GM12878 (cell line): ENCODE results near the gene CSNK1A1. TPM values are rescaled to one million over a fixed set of nuclear protein-coding genes. Genes with fewer than 3 reads are reported as not detected.

Experiments
- ATAC-seq: fragments of 200-7000 bp; cut with Tn5 transposase; 3 replicates; pipeline ENCODE4 v1.9.1; 2020; ENCODE audit warnings: mild to moderate bottlenecking, moderate library complexity
- BruUV-seq: library from RNA; stranded (reverse); fragments of 400-500 nt; replicated peaks from 2 replicates; lab custom pipeline; 2021; lab: Mats Ljungman, UMichigan
- CTCF ChIA-PET: fragments of 300-600 bp; sonication (Branson Sonifier 250); formaldehyde crosslinking; extraction: SDS; loops from one replicate; lab custom pipeline; 2021; ENCODE audit warnings: inconsistent platforms; lab: Yijun Ruan, JAX
- POLR2A ChIA-PET: fragments of 350-600 bp; formaldehyde crosslinking; extraction: SDS; loops from one replicate; lab custom pipeline; 2021; ENCODE audit warnings: inconsistent platforms; lab: Charles Lee
- RAD21 ChIA-PET: fragments of 300-600 bp; sonication (Branson Sonifier 250); formaldehyde crosslinking; loops from one replicate; lab custom pipeline; 2023; ENCODE audit warnings: antibody characterized with exemption; ENCODE audit not compliant: unreplicated experiment; lab: Charles Lee
- SMC1A ChIA-PET: fragments of 300-600 bp; sonication (Branson Sonifier 250); formaldehyde crosslinking; loops from one replicate; lab custom pipeline; 2023; ENCODE audit not compliant: unreplicated experiment, uncharacterized antibody; lab: Charles Lee
- DNase-seq: peaks from one replicate; pipeline ENCODE4 v3.0.0-alpha.2; 2011; ENCODE audit warnings: low read depth, low spot score
- FAIRE-seq: peaks from 3 replicates; lab custom pipeline; 2011; peaks lifted over from hg19 to GRCh38; lab: Jason Lieb, UNC
- H2AFZ ChIP-seq: 2 replicates; pipeline ENCODE4 v1.6.0; 2011; ENCODE audit warnings: low read depth, low read length, control low read depth; ENCODE audit not compliant: control insufficient read depth
- H3K27ac ChIP-seq: 2 replicates; pipeline ENCODE4 v1.5.1; 2011; ENCODE audit warnings: control low read depth; ENCODE audit not compliant: control insufficient read depth, insufficient read depth
- H3K27me3 ChIP-seq, 2 experiments: replicated peaks in 1 of 2; 2 replicates each; pipeline versions ENCODE4 v1.6.0 to v1.6.1; 2011; ENCODE audit warnings: low read length in 1 of 2; ENCODE audit not compliant: control insufficient read depth in 2 of 2, insufficient read depth in 2 of 2
- H3K36me3 ChIP-seq, 2 experiments: 2 replicates each; pipeline ENCODE4 v1.5.1; 2011; ENCODE audit warnings: low read length in 1 of 2; ENCODE audit not compliant: control insufficient read depth in 2 of 2, insufficient read depth in 2 of 2
- H3K4me1 ChIP-seq: 2 replicates; pipeline ENCODE4 v1.6.1; 2011; ENCODE audit warnings: mild to moderate bottlenecking, low read length, moderate library complexity, mixed read lengths; ENCODE audit not compliant: control insufficient read depth, insufficient read depth
- H3K4me2 ChIP-seq: 2 replicates; pipeline ENCODE4 v1.6.0; 2011; ENCODE audit warnings: control low read depth; ENCODE audit not compliant: control insufficient read depth, insufficient read depth
- H3K4me3 ChIP-seq: fragments of 200-600 bp; sonication (generic); 2 replicates; pipeline ENCODE4 v1.5.1; 2016
- H3K79me2 ChIP-seq: 2 replicates; pipeline ENCODE4 v1.6.0; 2011; ENCODE audit warnings: low read length; ENCODE audit not compliant: control insufficient read depth, insufficient read depth
- H3K9ac ChIP-seq: 2 replicates; pipeline ENCODE4 v1.8.0; 2011; ENCODE audit warnings: low read length, control low read depth, mixed read lengths; ENCODE audit not compliant: control insufficient read depth, insufficient read depth
- H3K9me3 ChIP-seq: replicated peaks from 3 replicates; pipeline ENCODE4 v1.5.1; 2011; ENCODE audit warnings: mild to moderate bottlenecking, low read length; ENCODE audit not compliant: control insufficient read depth, insufficient read depth
- H4K20me1 ChIP-seq: 2 replicates; pipeline ENCODE4 v1.6.0; 2011; ENCODE audit not compliant: control insufficient read depth, insufficient read depth
- EP300 ChIP-seq, 2 experiments: fragments of 150-350 bp in 1 of 2; IDR thresholded peaks; 2 replicates each; pipeline ENCODE4 v1.6.1; 2011 to 2012; ENCODE audit warnings: low read depth in 2 of 2, low read length in 2 of 2, borderline replicate concordance in 1 of 2, improper control_type of control experiment in 1 of 2, inconsistent platforms in 1 of 2; ENCODE audit not compliant: control insufficient read depth in 1 of 2
- GABPA ChIP-seq: IDR thresholded peaks from 2 replicates; pipeline ENCODE4 v1.6.1; 2014; ENCODE audit warnings: antibody characterized with exemption, low read depth, mild to moderate bottlenecking, inconsistent platforms
- LARP7 ChIP-seq: fragments of 450-650 bp; IDR thresholded peaks from 2 replicates; pipeline ENCODE4 v1.6.1; 2017; ENCODE audit warnings: mild to moderate bottlenecking
- PAX8 ChIP-seq: fragments of 450-650 bp; IDR thresholded peaks from 2 replicates; pipeline ENCODE4 v1.6.1; 2017; ENCODE audit warnings: mild to moderate bottlenecking, moderate library complexity
- RAD21 ChIP-seq: IDR thresholded peaks from 2 replicates; pipeline ENCODE4 v1.6.1; 2011; ENCODE audit warnings: mild to moderate bottlenecking, low read depth, low read length, moderate library complexity; ENCODE audit not compliant: insufficient read depth
- RBBP5 ChIP-seq: fragments of 200-600 bp; sonication (generic); conservative IDR thresholded peaks from 2 replicates; pipeline ENCODE4 v1.6.1; 2016
- SREBF1 ChIP-seq: IDR thresholded peaks from 2 replicates; pipeline ENCODE4 v1.6.1; 2012; ENCODE audit warnings: mild to moderate bottlenecking, low read length
- STAT3 ChIP-seq: IDR thresholded peaks from 2 replicates; pipeline ENCODE4 v1.6.1; 2011; ENCODE audit warnings: low read depth, low read length, improper control_type of control experiment
- WGBS: methylation state at CpG from one replicate; pipeline ENCODE4 v1.1.6; 2016; ENCODE audit warnings: low lambda C conversion rate; ENCODE audit not compliant: insufficient replicate concordance, insufficient coverage; ENCODE audit errors: missing lambda C conversion rate; 5-methylcytosine and 5-hydroxymethylcytosine counted together
- in situ Hi-C: fragments of 300-500 bp; cut with MboI; formaldehyde crosslinking; loops from 9 replicates; pipeline ENCODE4 v1.14.3; 2018; ENCODE audit warnings: mixed read lengths
- intact Hi-C: fragments of 100-400 bp; cut with micrococcal nuclease; formaldehyde crosslinking; loops from one replicate; pipeline ENCODE4 v1.14.2; 2022; ENCODE audit not compliant: unreplicated experiment
- polyA plus RNA-seq, 11 experiments: library from polyadenylated mRNA; depleted of rRNA in 4 of 11; unstranded in 6 of 11; stranded (reverse) in 5 of 11; fragments of >200 nt; fragmentation: Nextera tagmentation in 4 of 11; fragmentation: Illumina TruSeq in 1 of 11; extraction: Ambion mirVana in 4 of 11; extraction: Trizol in 1 of 11; gene quantifications; 1 replicate in 1 of 11; 2 replicates in 10 of 11; pipeline versions ENCODE4 v1.2.1 to v1.2.3, GENCODE V29; 2011 to 2016; ENCODE audit warnings: inconsistent platforms in 2 of 11, missing spikeins in 2 of 11, low read depth in 1 of 11
- total RNA-seq, 4 experiments: library from RNA; depleted of rRNA in 3 of 4; stranded (reverse); fragments of >200 nt in 3 of 4; fragmentation: Illumina TruSeq in 1 of 4; extraction: Trizol in 1 of 4; gene quantifications; 2 replicates each; pipeline versions ENCODE4 v1.2.1 to v1.2.3, GENCODE V29; 2013 to 2021

The CSNK1A1 gene
- total and polyA plus RNA-seq, 10 of the 15 experiments (the other 5 are each of a cell fraction or from before 2014, with no cell fraction given) = 53.3 to 155 (median 133) TPM

DNA sequence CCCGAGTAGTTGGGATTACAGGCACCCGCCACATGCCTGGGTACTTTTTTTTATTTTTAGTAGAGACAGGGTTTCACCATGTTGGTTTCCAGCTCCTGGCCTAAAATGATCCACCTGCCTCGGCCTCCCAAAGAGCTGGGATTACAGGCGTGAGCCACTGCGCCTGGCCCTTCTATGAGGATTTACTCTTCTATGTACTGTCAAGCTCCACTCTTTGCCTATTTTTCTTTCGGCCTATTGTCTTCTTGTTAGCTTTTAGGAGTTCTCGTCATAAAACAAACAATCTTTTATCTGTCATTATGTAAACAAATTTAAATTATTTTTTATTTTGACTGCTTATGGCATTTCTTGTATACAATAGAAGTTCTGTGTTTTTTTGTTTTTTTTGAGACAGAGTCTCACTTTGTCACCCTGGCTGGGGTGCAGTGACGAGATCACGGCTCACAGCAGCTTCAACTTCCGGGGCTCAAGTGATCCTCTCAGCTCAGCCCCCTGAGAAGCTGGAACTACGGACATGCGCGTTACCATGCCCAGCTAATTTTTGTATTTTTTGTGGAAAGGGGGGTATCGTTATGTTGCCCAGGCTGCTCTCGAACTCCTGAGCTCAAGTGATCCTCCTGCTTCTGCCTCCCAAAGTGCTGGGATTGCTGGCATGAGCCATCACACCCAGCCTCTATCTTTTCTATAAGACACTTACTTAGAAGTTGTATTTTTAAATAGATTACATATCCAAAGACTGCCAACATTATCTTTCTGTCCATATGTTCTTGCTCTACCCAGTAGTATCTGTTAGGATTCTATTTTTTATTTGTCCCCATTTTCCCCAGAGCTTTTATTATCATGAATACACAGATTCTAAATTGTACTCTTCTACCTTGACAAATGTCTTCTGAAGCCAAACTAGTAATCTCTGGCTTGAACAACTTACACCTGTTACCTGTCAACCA is 29.2 kb downstream of the CSNK1A1 start:
- no peaks in the 10 kb centered on the region for H3K27me3 ChIP-seq
- ChIA-PET POLR2A (interaction anchor here (1.0 kb wide), 1 partner anchor 21 kb away, joined by 3 read pairs; no protein-coding TSS in a partner anchor), CTCF (interaction anchor here (0.7 to 1.9 kb wide), 7 partner anchors 22 to 96 kb away, joined by 3 to 5 read pairs (median 3); no protein-coding TSS in a partner anchor), SMC1A (interaction anchor here (0.8 to 1.4 kb wide), 2 partner anchors 15 to 28 kb away, joined by 3 to 4 read pairs; no protein-coding TSS in a partner anchor), RAD21 (interaction anchor here (2.0 kb wide), 2 partner anchors 29 to 97 kb away, joined by 4 to 5 read pairs; partner anchors contain the start of gene CSNK1A1)
- no TSS peak for BruUV-seq
- peaks cover 8% of the 10 kb centered on the region; the same call in 1 of the 2 replicates for H4K20me1 ChIP-seq
- peaks cover 6 to 30% of the 10 kb centered on the region in 2 experiments for H3K36me3 ChIP-seq
- DNase-seq = no peak
- in situ Hi-C loops (no loop called here), intact Hi-C loops (no loop called here)
- no peak overlapping the region for H3K4me2 ChIP-seq
- H3K27ac ChIP-seq = no peak overlapping the region
- no peaks in the 10 kb centered on the region for H3K4me1 ChIP-seq
- peaks cover 87% of the 10 kb centered on the region for H3K79me2 ChIP-seq
- no peak overlapping the region for H2AFZ ChIP-seq
- ATAC-seq = no peak
- no peaks in the 10 kb centered on the region for H3K9me3 ChIP-seq
- TF ChIP-seq LARP7 (no peak), GABPA (no peak), PAX8 (no peak), STAT3 (no peak), EP300 (IDR thresholded peaks at IDR 0.05; ENCODE audit: borderline replicate concordance in 1 of 2, control insufficient read depth in 1 of 2, low read depth in 2 of 2, low read length in 2 of 2) (no peak), RBBP5 (no peak), SREBF1 (no peak), RAD21 (no peak)
- 96% methylated on average over 15 of the region's 15 CpGs for WGBS
- H3K9ac ChIP-seq = no peak overlapping the region
- no peak overlapping the region for H3K4me3 ChIP-seq
- no peak for FAIRE-seq
